K562 (cell line): ENCODE data around the gene EVX1. TPM values are rescaled to one million over a fixed set of nuclear protein-coding genes. Genes with fewer than 3 reads are reported as not detected.
A peak's percentile ranks its signal among the peaks of the same experiment; 100 is the strongest.

ENCODE experiments used
- BMI1 ChIP-seq: fragments of 150-350 bp; IDR thresholded peaks from 2 replicates; pipeline ENCODE4 v1.6.1; 2014; ENCODE audit warnings: low read length
- CC2D1A ChIP-seq: fragments of 450-650 bp; IDR thresholded peaks from 2 replicates; pipeline ENCODE4 v1.6.1; 2017; ENCODE audit warnings: mild to moderate bottlenecking
- ESRRA ChIP-seq: fragments of 450-650 bp; IDR thresholded peaks from 2 replicates; pipeline ENCODE4 v1.6.1; 2014; ENCODE audit warnings: low read depth, mild to moderate bottlenecking, moderate library complexity, borderline replicate concordance
- JUN ChIP-seq, 2 experiments: sonication (generic) in 1 of 2; formaldehyde crosslinking in 1 of 2; IDR thresholded peaks; 2 replicates each; pipeline versions ENCODE4 v1.6.1 to v1.8.0; 2012 to 2022; ENCODE audit warnings: borderline replicate concordance in 2 of 2, mild to moderate bottlenecking in 2 of 2, improper control_type of control experiment in 1 of 2, low read depth in 1 of 2, low read length in 1 of 2, missing genetic modification reagents in 1 of 2
- KLF6 ChIP-seq: fragments of 250-450 bp; sonication (Bioruptor Pico); IDR thresholded peaks from 2 replicates; pipeline ENCODE4 v1.4.0; 2020; ENCODE audit warnings: mild to moderate bottlenecking, moderate library complexity, borderline replicate concordance
- POLR2AphosphoS5 ChIP-seq: IDR thresholded peaks from 2 replicates; pipeline ENCODE4 v1.6.1; 2011; ENCODE audit warnings: mild to moderate bottlenecking, low read depth, low read length, moderate library complexity; ENCODE audit not compliant: control insufficient read depth, insufficient read depth
- REST ChIP-seq, 2 experiments: fragments of 450-650 bp; formaldehyde crosslinking in 1 of 2; IDR thresholded peaks; 2 replicates each; pipeline versions ENCODE4 v1.4.0 to v1.6.1; 2014 to 2020; ENCODE audit warnings: mild to moderate bottlenecking in 2 of 2, borderline replicate concordance in 1 of 2, low read depth in 1 of 2
- SMC3 ChIP-seq: conservative IDR thresholded peaks from 2 replicates; pipeline ENCODE4 v1.6.1; 2011; ENCODE audit warnings: low read depth, low read length, improper control_type of control experiment; ENCODE audit not compliant: insufficient read depth
- SRSF1 ChIP-seq: fragments of 200-400 bp; formaldehyde crosslinking; IDR thresholded peaks from 2 replicates; pipeline ENCODE4 v1.6.1; 2017; ENCODE audit warnings: mild to moderate bottlenecking, low read depth, low read length, moderate library complexity
- VEZF1 ChIP-seq: fragments of 200-800 bp; sonication (Bioruptor generic); IDR thresholded peaks from 2 replicates; pipeline ENCODE4 v1.6.1; 2017; ENCODE audit warnings: missing genetic modification characterization, missing compliant biosample characterization
- ZFP36 ChIP-seq: fragments of 150-350 bp; IDR thresholded peaks from 2 replicates; pipeline ENCODE4 v1.6.1; 2018; ENCODE audit warnings: low read length, low read depth; ENCODE audit not compliant: partially characterized antibody
- ZNF280A ChIP-seq: fragments of 450-650 bp; IDR thresholded peaks from 2 replicates; pipeline ENCODE4 v1.6.1; 2018; ENCODE audit warnings: mild to moderate bottlenecking, low read depth; ENCODE audit not compliant: partially characterized antibody
- polyA plus RNA-seq, 8 experiments: library from polyadenylated mRNA; depleted of rRNA in 4 of 8; stranded (reverse) in 5 of 8; unstranded in 3 of 8; fragments of >200 nt; fragmentation: Nextera tagmentation in 2 of 8; fragmentation: Illumina TruSeq in 1 of 8; extraction: Ambion mirVana in 2 of 8; extraction: Trizol in 1 of 8; gene quantifications; 2 replicates each; pipeline versions ENCODE4 v1.2.1 to v1.2.3, GENCODE V29; 2011 to 2014; ENCODE audit warnings: inconsistent platforms in 1 of 8, missing spikeins in 1 of 8
- total RNA-seq, 7 experiments: library from RNA; depleted of rRNA in 6 of 7; stranded (reverse); fragments of >200 nt in 6 of 7; fragmentation: Illumina TruSeq in 2 of 7; extraction: Trizol in 2 of 7; gene quantifications; 2 replicates each; pipeline versions ENCODE4 v1.2.1 to v1.2.3, GENCODE V29; 2011 to 2021; ENCODE audit warnings: low replicate concordance in 1 of 7

EVX1 gene
- total and polyA plus RNA-seq, 9 of the 15 experiments (the other 6 are each of a cell fraction or from before 2014, with no cell fraction given) = not detected

- peak; percentile 80 for TF ChIP-seq REST (IDR thresholded peaks at IDR 0.05; ENCODE audit: borderline replicate concordance)
- TF ChIP-seq REST (CRISPR knock-in tag; IDR thresholded peaks at IDR 0.05; ENCODE audit: low read depth) = no peak
- no peak for TF ChIP-seq SRSF1
- TF ChIP-seq ZNF280A = no peak
- TF ChIP-seq SMC3 = peak; percentile 91
- no peak for TF ChIP-seq ZFP36
- no peak for TF ChIP-seq JUN (IDR thresholded peaks at IDR 0.05; ENCODE audit: borderline replicate concordance, low read depth, low read length)
- TF ChIP-seq JUN (CRISPR knock-in tag; IDR thresholded peaks at IDR 0.05; ENCODE audit: borderline replicate concordance) = no peak
- no peak for TF ChIP-seq POLR2AphosphoS5
- no peak for TF ChIP-seq KLF6 (CRISPR knock-in tag)
- TF ChIP-seq VEZF1 = no peak
- peak; percentile 96 for TF ChIP-seq ESRRA
- peak; percentile 44; the same call in 1 of the 2 replicates for TF ChIP-seq BMI1
- peak; percentile 59; the same call in 1 of the 2 replicates for TF ChIP-seq CC2D1A
Measured at GRCh38 chr7:27196287-27196767, 46.3 kb upstream of the EVX1 start (continued).
